Activated CD8-positive, alpha-beta memory T cell treated with anti-CD3 and anti-CD28 coated beads, Interleukin-2, amount 50 U/mL, for 1 hour (primary cell): ENCODE results near the gene TARM1.
"Not testable (repeated sequence)": the region's sequence is repeated elsewhere in the genome, so short reads cannot be mapped to it uniquely, and the experiment has no call there.

Experiments
- DNase-seq: peaks from one replicate; pipeline ENCODE4 v3.0.0-alpha.2; 2020; ENCODE audit errors: extremely low read depth

The TARM1 gene

DNA sequence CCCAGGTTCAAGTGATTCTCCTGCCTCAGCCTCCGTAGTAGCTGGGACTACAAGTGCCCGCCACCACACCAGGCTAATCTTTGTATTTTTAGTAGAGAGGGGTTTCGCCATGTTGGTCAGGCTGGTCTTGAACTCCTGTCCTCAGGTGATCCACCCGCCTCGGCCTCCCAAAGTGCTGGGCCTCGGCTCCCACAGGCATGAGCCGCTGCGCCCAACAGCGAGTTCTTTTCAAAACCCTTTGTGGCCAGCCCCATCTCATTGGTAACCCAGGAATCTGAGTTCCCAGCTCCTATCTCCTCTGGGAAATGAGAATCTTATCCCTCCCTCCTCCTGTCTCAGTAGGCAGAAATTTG, 18.7 kb upstream of the TARM1 start:
- DNase-seq = not testable (repeated sequence)

DNA sequence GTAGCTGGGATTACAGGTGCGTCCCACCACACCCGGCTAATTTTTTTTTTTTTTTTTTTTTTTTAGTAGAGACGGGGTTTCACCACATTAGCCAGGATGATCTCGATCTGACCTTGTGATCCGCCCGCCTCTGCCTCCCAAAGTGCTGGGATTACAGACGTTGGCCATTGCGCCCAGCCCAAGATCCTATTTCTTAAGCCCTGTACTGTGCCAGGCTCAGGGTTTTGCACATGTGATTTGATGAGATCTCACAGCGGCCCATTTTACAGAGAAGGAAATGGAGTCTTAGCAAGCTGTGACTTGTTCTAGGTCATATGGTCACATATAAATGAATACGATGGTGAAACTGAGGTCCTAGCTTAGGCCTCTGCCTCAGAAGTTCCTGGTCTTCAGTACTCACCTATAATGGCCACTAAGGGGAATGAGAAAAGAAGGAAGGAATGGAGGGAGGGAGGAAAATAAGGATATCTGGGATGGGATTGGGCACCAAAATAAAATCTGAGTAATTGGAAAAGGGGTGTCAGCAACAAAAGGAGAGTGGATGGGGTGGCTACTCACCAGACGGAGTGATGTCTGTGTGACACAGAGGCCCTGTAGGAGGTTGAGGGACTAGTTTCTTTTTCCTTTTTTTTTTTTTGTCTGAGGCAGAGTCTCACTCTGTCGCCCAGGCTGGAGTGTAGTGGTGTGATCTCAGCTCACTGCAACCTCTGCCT, 18.2 kb upstream of the TARM1 start:
- DNase-seq = no peak

DNA sequence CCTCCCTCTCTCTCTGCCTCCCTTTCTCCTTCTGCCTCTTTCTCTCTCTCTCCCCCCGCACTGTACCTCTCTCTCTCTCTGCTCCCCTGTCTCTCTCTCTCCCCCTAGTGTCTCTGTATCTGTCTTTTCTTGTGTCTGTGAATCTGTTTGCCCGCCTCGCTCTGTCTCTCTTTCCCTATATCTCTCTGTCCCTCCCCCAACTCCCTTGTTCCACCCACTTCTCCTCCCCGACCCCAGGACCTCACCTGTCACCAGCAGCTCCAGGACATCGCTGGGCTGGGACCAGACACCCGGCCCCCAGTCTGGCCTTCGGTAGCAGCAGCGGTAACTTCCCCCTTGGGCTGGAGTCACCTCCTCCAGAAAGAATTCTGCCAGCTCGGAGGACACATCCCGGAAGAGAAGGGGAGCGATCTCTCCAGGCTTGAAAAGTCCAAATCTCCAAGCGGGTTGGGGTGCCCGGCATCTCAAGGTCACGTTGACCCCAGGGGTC, 15.5 kb upstream of the TARM1 start:
- DNase-seq = no peak

DNA sequence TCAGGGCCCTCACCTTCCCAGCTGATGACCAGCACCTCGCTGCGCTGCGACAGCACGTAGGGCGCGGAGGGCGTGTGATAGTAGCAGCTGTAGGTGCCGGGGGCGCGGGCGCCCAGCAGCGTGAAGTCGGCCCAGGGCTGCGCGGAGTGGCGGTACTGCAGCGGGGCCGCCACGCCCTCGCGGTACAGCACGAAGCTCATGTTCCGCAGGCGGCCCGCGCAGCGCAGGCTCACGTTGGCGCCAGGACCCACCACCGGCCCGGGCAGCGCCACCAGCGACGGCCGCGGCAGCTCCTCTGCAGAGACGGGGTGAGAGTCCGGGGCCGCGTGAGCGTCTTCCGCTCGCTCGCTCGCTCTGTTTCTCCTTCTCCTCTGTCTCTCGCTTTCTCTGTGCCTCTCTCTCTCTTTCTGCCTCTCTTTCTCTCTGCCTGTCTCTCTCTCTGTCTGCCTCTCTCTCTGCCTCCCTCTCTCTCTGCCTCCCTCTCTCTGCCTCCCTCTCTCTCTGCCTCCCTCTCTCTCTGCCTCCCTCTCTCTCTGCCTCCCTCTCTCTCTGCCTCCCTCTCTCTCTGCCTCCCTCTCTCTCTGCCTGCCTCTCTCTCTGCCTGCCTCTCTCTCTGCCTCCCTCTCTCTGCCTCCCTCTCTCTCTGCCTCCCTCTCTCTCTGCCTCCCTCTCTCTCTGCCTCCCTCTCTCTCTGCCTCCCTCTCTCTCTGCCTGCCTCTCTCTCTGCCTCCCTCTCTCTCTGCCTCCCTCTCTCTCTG, 14.9 kb upstream of the TARM1 start:
- DNase-seq = not testable (repeated sequence)

DNA sequence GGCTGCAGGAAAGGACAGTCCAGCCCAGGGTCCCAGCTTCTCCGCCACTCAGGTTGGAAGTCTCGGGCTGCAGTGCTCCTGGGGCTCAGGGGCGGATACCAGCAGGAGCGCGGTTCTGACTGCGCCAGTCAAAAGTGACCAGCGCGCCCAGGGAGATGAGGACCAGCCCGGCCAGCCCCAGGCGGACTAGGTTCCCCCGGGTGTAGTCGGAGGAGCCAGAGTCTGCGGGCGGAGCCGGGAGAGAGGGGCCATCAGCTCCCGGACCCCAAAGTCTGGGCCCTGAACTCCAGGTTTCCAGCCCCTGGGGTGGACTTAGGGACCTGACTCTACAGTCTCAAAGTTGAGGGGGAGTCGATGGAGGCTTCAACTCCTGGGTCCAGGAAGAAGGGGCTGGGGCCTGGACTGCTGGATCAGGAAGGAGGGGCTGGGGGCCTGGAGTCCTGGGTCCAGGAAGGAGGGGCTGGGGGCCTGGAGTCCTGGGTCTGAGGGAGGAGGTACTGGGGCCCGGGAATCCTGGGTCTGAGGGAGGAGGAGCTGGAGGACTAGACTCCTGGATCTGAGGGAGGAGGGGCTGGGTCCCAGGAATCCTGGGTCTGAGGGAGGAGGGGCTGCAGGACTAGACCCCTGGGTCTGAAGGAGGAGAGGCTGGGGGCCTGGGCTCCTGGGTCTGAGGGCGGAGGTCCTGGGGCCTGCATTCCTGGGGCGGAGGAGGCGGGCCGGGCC, 14.1 kb upstream of the TARM1 start:
- no peak for DNase-seq

DNA sequence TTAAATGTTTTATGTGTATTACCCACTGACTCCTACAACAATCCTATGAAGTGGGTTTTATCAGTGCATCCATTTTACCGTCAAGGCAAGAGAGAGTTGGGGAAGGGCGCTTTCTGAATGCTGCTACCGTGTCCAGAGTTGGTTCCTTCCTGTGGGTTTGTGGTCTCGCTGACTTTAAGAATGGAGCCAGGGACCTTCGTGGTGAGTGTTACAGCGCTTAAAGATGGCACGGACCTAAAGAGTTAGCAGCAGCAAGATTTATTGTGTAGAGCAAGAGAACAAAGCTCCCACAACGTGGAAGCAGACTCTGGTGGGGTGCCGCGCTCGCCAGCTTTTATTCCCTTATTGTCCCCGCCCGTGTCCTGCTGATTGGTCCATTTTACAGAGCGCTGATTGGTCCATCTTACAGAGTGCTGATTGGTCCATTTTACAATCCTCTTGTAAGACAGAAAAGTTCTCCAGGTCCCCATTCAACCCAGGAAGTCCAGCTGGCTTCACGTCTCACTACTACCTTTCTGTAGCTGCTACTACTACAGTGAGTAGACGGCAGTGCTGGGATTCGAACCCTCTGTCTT, 13.3 kb upstream of the TARM1 start:
- DNase-seq = no peak

DNA sequence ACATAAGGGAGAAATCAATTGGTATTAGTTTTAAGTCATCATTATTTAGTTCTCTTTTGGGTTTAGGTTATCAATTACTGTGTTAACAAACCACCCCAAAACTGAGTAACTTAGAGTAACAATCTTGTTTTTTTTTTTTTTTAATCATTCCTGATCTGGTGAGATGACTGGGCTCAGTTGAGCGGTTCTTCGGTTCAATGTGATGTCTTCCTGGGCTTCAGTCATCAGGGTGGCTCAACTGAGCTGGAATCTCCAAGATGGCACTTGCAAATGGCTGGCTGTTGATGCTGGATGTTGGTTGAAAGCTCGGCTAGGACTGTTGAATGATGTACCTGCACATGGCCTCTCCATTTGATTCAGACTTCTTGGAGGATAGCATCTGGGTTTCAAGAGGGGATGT, 3.2 kb upstream of the TARM1 start:
- DNase-seq = no peak

DNA sequence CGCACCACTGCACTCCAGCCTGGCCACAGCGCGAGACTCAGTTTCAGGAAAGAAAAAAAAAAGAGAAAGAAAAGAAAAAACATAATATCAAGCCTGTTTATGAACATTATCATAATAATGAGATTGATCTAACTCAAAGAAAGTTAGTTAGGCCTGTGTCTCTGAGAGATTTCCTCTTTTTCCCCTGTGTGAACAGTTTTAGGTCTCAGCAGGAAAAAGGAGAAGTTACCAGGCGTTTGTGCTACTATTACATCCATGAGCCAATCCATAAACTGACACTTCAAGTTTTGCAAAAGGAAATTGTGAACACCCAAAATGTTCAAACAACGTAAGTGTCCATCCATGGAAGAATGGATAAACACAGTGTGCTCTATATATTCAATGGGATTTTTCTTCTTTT, 3.8 kb downstream of the TARM1 start:
- no peak for DNase-seq

DNA sequence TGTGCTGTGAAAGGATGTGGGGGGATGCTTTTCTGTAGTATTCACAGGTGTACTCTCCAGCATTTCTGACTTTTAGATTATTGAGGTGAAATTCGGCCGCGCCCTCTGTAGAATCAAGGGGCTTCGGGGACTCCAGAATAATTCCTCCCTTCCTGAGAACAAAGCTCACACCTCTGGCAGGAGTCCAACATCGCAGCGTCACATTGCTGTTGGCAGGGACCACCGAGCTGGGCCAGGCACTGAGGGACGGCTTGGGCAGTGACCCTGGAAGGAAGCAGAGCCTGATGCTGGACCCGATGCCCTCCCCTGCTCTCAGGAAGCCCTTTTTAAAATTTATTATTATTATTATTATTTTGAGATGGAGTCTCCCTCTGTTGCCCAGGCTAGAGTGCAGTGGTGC, 6.3 kb downstream of the TARM1 start:
- no peak for DNase-seq

DNA sequence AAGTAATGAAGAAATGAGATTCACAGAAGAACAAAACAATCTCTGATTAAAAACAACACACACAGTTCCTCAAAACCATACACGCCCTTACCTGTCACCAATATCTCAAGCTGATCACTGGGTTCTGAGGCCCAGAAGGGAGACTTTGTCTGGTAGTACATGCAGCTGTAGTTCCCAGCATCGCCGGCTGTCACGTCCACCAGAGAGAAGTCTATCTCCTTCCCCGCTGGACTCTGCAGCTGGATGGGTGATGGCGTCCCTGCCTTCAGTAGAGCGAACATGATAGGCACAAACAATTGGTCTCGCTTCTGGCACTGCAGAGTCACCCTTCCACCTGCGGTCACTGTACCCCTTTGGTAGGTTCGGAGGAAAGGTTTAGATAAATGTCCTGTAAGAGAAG, 7.3 kb downstream of the TARM1 start:
- no peak for DNase-seq

DNA sequence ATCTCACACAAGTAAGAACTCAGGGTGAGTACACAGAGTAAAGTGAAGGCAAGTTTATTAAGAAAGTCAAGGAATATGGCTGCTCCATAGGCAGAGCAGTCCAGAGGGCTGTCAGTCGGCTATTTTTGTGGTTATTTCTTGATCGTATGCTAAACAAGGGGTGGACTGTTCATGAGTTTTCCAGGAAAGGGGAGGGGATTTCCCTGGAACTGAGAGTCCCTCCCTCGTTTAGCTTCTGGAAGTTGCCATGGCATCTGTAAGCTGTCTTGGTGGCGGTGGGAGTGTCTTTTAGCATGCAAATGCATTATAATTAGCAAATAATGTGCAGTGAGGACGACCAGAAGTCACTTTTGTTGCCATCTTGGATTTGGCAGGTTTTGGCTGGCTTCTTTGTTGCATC, 11.7 kb downstream of the TARM1 start:
- DNase-seq = no peak

DNA sequence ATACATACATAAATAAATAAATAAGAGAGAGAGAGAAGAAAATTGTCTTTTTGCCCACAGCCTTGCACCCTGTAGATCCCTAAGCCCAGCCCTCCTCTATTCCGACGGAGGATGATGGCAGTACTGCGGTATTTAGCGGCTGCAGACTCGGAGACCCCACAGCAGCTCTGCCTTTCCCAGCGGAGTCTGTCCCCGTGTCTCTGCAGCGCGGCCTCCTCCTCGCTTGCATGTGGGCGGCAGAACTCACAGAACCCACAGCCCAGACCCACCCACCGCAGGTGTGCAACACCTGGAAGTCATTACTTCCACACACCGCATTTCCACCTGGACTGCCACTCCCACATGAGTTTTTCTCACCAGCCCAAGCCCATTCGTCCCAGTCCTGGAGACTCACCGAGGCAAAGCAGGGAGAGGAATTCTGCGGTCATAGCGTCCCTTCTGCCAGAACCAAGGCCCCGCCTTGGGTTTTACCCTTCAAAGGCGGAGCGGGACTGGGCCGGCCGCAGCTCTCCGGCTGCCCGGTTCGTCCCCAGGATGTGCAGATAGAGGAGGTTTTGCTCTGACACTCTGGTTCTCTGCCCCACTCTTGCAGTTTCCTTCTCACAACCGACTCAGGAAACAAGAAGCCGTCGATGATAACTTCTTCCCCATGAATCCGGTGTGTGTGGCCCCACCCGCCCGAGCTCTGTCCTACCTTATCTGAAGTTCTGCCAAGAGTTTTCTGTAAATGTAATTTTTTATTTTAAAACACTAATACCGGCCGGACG, 17.6 kb downstream of the TARM1 start, which contains the start of gene VSTM1:
TSS of gene VSTM1 (minus strand) at position 548 of the 767 bp plus-strand sequence. CDS start at position 428, 120 bp downstream.
- DNase-seq = no peak

DNA sequence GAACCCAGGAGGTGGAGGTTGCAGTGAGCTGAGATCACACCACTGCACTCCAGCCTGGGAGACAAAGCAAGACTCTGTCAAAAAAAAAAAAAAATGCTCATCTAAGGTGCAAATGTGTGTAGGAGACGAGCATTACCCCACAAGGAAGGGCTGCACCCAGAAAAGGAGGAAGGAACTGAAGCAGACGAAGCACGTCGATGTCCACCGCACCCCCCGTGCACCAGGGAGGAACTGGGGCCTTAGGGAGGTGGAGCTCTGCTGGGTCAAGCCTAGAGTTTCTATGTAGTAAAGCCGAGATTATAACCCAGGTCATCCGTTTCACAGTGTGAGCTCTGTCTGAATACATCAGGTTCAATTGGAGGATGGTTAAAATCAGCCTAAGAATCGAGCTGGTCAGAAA, 18.5 kb downstream of the TARM1 start:
- DNase-seq = no peak

DNA sequence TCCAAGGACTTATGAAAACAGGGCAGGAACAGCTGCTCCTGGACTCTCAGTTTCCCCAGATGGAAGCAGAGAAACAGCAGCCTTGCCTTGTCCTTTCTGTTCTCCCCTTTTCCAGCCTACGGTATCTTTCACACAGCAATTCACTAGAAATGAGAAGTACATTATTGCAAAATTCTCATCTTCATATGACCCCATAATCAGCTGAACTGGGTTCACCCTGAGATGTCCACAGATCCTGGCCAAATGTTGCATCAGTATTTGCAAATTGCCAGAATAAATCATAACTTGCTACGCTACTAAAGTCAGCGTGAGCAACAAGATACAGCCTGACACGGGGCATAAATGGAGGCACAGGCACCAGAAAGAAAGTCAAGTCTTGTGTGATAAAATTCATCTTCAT, 33.5 kb downstream of the TARM1 start:
- DNase-seq = no peak

DNA sequence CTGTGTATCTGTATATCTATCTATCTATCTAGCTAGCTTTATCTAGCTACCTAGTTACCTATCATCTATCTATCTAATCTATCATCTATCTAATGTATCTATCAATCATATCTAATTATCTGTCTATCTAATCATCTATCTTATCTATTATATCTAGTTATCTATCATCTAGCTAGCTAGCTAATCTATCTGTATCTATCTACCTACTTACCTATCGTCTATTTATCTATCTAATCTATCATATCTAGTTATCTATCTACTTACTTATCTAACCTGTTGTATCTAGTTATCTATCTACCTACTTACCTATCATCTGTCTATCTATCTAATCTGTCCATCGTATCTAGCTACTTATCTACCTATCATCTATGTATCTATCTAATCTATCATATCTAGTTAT, 35.4 kb downstream of the TARM1 start:
- no peak for DNase-seq

DNA sequence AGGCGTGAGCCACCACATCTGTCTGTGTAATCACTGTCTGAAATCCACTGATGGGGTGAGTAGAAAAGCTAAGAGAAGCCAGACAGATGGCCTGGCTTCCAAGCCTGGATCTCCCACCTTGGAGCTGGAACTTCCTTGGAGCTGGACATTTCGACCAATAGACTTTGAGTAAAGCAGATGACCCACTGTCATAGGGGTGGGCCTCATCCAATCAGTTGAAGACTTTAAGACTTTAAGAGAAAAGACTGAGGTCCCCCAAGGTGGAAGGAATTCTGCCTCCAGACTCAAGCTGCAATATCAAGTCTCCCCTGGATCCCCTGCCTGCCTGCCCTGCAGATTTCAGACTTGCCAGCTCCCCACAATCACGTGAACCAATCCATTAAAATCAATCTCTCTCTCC, 38.2 kb downstream of the TARM1 start:
- no peak for DNase-seq

DNA sequence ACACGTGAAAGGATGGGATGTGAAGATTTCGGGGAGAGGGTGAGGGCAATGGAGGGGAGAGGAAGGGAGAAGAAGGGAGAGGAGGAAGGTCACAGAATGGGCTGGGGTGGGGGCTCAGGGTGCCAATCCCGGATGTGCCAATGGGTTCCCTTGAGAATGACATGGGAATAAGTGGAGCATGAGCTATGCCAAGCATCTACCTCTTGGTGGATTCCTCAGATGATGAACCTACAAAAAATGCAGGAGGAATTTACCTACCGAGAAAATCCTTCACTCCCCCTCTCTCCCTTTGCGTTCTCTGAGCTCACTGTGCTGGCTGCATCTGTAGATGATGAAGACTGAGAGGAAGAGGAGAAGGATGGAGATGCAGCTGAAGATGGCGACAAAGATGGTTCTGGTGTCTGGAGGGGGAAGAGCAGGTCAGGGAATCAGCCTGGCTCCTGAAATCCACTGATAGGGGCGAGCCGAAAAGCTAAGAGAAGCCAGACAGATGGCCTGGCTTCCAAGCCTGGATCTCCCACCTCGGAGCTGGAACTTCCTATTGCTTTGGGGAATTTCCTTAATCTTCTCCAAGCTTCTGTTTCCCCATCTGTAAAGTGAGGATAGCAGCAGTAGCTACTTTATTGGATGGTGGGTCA, 39.1 kb downstream of the TARM1 start:
- no peak for DNase-seq

DNA sequence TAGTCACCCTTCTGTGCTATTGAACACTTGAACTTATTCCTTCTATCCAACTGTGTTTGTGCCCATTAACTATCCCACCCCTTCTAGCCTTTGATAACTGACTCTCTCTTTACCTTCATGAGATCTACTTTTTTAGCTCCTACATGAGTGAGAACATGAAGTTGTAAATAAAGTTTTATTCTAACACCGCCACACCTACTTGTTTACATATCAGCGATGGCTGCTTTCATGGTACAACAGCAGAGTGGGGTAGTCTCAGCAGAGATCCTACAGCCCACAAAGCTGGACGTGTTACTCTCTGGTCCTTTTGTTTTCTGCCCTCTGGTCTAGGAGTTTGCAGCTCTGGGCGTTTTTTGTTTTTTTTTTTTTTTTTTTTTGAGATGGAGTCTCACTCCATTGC, 41.2 kb downstream of the TARM1 start:
- DNase-seq = no peak

DNA sequence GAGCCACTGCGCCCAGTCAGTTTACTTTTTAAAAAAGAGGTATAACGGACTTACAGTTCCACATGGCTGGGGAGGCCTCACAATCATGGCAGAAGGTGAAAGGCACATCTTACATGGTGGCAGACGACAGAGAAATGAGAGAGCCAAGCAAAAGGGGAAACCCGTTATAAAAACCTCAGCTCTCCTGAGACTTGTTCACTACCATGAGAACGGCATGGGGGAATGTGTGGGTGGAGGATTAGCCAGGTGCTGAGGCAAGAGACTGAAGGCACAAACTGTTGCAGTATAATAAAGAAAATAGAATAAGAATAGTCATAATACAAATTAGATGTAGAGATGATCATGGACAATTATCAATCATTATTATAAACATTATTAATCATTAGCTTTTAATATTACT, 44.6 kb downstream of the TARM1 start:
- not testable (repeated sequence) for DNase-seq

DNA sequence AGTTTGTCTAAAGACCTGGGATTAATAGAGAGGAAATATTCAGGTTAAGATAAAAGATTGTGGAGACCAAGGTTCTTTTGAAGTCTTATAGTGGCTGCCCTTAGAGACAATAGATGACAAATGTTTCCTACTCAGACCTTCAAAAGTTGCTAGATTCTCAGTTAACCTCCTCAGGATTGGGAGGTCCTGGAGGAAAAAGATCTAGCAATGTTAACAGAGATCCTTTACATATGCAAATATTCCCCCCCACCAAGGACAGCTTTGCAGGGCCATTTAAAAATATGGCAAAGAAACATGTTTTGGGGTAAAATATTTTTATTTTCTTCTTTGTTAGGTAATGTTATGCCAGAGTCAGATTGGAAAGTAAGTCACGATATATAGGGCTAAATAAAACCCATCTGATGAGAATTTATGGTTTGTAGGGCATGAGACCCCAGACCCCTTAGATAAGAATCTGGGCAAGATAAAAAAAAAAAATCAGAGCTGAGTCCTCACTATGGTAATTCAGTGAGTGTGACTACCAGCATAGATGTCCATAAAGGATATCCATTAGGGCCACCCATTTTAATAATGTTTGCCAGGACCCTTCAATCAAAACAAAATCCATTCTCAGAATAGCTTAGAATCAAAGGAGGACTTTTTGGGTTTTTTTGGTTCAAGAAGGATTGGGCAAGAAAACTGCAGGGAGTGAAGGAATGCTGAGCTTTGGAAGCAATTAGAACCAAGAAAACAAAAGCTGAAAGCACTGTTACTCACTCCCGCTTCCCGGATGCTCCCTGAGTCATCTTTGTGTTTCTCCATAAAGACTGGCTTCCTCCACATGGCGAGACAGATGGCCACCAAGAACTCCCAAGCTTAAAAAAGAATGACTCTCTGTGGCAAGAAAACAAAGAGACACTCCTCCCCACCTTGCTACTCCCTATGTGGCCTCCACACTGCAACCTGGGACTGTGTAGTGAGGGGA, 45.7 kb downstream of the TARM1 start:
- no peak for DNase-seq
